Measurements from ENCODE around the gene NKD2. TPM values are rescaled to one million over a fixed set of nuclear protein-coding genes. Genes with fewer than 3 reads are reported as not detected.

Gene NKD2
- total and polyA plus RNA-seq, 2 experiments from 2014 or later = 9.0 to 11.9 TPM

GRCh38 chr5:1000329-1000728 is 8.3 kb upstream of the NKD2 start:
- Mint-ChIP-seq H3K4me1 (peaks cover 9% of the 10 kb centered on the region), H3K9me3 (no peaks in the 10 kb centered on the region), H3K4me3 (no peak overlapping the region), H3K36me3 (ENCODE audit: low read depth) (no peaks in the 10 kb centered on the region), H3K27me3 (ENCODE audit: insufficient read depth, low read depth, poor library complexity) (peaks cover 25% of the 10 kb centered on the region), H3K27ac (no peak overlapping the region)
- peaks cover 26% of the 10 kb centered on the region for H3K27me3 ChIP-seq (ENCODE audit: insufficient read depth)
- H3K4me1 ChIP-seq (ENCODE audit: insufficient read depth) = no peaks in the 10 kb centered on the region
- no peaks in the 10 kb centered on the region for H3K36me3 ChIP-seq (ENCODE audit: insufficient read depth)
- no peak overlapping the region for H3K4me2 ChIP-seq
- H2AFZ ChIP-seq = no peak overlapping the region
- H3K9me2 ChIP-seq (ENCODE audit: insufficient read depth) = no peaks in the 10 kb centered on the region
- H4K20me1 ChIP-seq (replicated peaks; ENCODE audit: insufficient read depth) = no peaks in the 10 kb centered on the region
- no peak for ATAC-seq
- DNase-seq (ENCODE audit: low spot score) = no peak
- no peaks in the 10 kb centered on the region; the same call in 1 of the 2 replicates for H3F3A ChIP-seq (replicated peaks; ENCODE audit: low read depth)
- TF ChIP-seq ZNF331 (CRISPR knock-in tag; IDR thresholded peaks at IDR 0.05; ENCODE audit: low read depth) (no peak), POLR2AphosphoS5 (IDR thresholded peaks at IDR 0.05; ENCODE audit: low read depth) (no peak), CREB1 (CRISPR knock-in tag; IDR thresholded peaks at IDR 0.05; ENCODE audit: low read depth) (no peak), REST (IDR thresholded peaks at IDR 0.05; ENCODE audit: unreplicated experiment) (no peak), ETS1 (IDR thresholded peaks at IDR 0.05) (no peak), EZH2 (IDR thresholded peaks at IDR 0.05; ENCODE audit: low read depth, unreplicated experiment) (no peak), STAT1 (IDR thresholded peaks at IDR 0.05; ENCODE audit: unreplicated experiment) (no peak), EZH2phosphoT487 (IDR thresholded peaks at IDR 0.05; ENCODE audit: unreplicated experiment) (no peak), CTCF (conservative IDR thresholded peaks at IDR 0.05; ENCODE audit: low read depth in 2 of 2) (no peak), JUNB (IDR thresholded peaks at IDR 0.05; ENCODE audit: unreplicated experiment) (no peak), ZNF462 (CRISPR knock-in tag; IDR thresholded peaks at IDR 0.05) (no peak), ZNF114 (CRISPR knock-in tag; IDR thresholded peaks at IDR 0.05) (no peak), NANOG (IDR thresholded peaks at IDR 0.05; ENCODE audit: borderline replicate concordance) (no peak)
- no peaks in the 10 kb centered on the region for H3K79me2 ChIP-seq (replicated peaks; ENCODE audit: insufficient read depth)
- H3K4me3 ChIP-seq = no peak overlapping the region
- no peak overlapping the region for H3K27ac ChIP-seq (ENCODE audit: low read depth)

Data from GM23338 (cell line).